A549 treated with Hydrocortisone at 1 μM for 4 hours (cell line): ENCODE measurements around the gene TSPYL1. TPM values are rescaled to one million over a fixed set of nuclear protein-coding genes. Genes with fewer than 3 reads are reported as not detected.

Source experiments
- total RNA-seq: library from RNA; stranded (reverse); fragments of 200-300 nt; extraction: Qiagen RNA extraction; gene quantifications from 5 replicates; pipeline ENCODE4 v1.2.3, GENCODE V29; 2022

Gene TSPYL1
- 23.5 to 38.3 TPM (median 26.8 TPM) in 5 replicates for total RNA-seq

GRCh38 chr6:116279232-116280160 is at the start of gene TSPYL1:
Gene TSPYL1 (minus strand): TSS chr6:116279930. CDS start chr6:116279830, 100 bp downstream.

GRCh38 chr6:116253505-116254296 is 26.0 kb downstream of the TSPYL1 start, which contains the start of gene TSPYL4:
Gene TSPYL4 (minus strand): TSS chr6:116254075. CDS start chr6:116254008, 67 bp downstream.

Other genes with a start within 250 kb of the TSPYL1 start
- 1.1 to 1.7 TPM (median 1.2 TPM) in 5 replicates for gene FRK, start 219.0 kb downstream of the TSPYL1 start, total RNA-seq
- 23.1 to 29.3 TPM (median 28.6 TPM) in 5 replicates for gene NT5DC1, start 179.1 kb downstream of the TSPYL1 start, total RNA-seq
- gene COL10A1, start 153.8 kb downstream of the TSPYL1 start, total RNA-seq, result 0.03 TPM in 1 of 5 replicates, not detected in the others
- gene TSPYL4, start 25.9 kb downstream of the TSPYL1 start, total RNA-seq, result 2.5 to 4.0 TPM (median 3.0 TPM) in 5 replicates
- gene DSE, start 91.0 kb upstream of the TSPYL1 start, total RNA-seq, result 11.3 to 16.4 TPM (median 13.4 TPM) in 5 replicates
- not detected in 5 replicates for gene CALHM6, start 181.4 kb upstream of the TSPYL1 start, total RNA-seq
- gene CALHM5, start 231.7 kb upstream of the TSPYL1 start, total RNA-seq, result 0.03 to 0.09 TPM (median 0.06 TPM) in 5 replicates